GM12865 (cell line): Measurements from ENCODE around the gene GPD2.
"Not testable (repeated sequence)": the region's sequence is repeated elsewhere in the genome, so short reads cannot be mapped to it uniquely, and the experiment has no call there.

Experiments
- DNase-seq: peaks from one replicate; pipeline ENCODE4 v3.0.0; 2010; ENCODE audit warnings: low read depth
- H3K4me3 ChIP-seq: 2 replicates; pipeline ENCODE4 v1.5.1; 2011; ENCODE audit warnings: mild to moderate bottlenecking, low read depth, low read length, control low read depth
- CTCF ChIP-seq: IDR thresholded peaks from 2 replicates; pipeline ENCODE4 v1.5.1; 2011; ENCODE audit warnings: low read length, control low read depth, low read depth, inconsistent platforms; ENCODE audit not compliant: insufficient read depth; ENCODE audit errors: missing control alignments

Gene GPD2

GRCh38 chr2:156486147-156486546 lies 50.0 kb downstream of the GPD2 start:
- DNase-seq: no peak
- no peak for TF ChIP-seq CTCF
- no peak overlapping the region for H3K4me3 ChIP-seq

GRCh38 chr2:156486614-156487013 lies 50.4 kb downstream of the GPD2 start:
- no peak for DNase-seq
- no peak overlapping the region for H3K4me3 ChIP-seq
- no peak for TF ChIP-seq CTCF

- TF ChIP-seq CTCF: no peak
- no peak for DNase-seq
- no peak overlapping the region for H3K4me3 ChIP-seq
These were observed 53.0 kb downstream of the GPD2 start for GRCh38 chr2:156489195-156489594.

- no peak for TF ChIP-seq CTCF
- no peak for DNase-seq
- H3K4me3 ChIP-seq: no peak overlapping the region
These were observed 53.7 kb downstream of the GPD2 start for GRCh38 chr2:156489750-156490465.

- DNase-seq: no peak
- no peak for TF ChIP-seq CTCF
These were observed 54.3 kb downstream of the GPD2 start for GRCh38 chr2:156490466-156490840.

GRCh38 chr2:156491176-156491575 lies 55.0 kb downstream of the GPD2 start:
- no peak for TF ChIP-seq CTCF
- no peak for DNase-seq
- no peak overlapping the region for H3K4me3 ChIP-seq

More at GRCh38 chr2:156490466-156490840, 54.3 kb downstream of the GPD2 start:
- H3K4me3 ChIP-seq: no peak overlapping the region

GRCh38 chr2:156492979-156493378 lies 56.8 kb downstream of the GPD2 start:
- TF ChIP-seq CTCF: no peak
- no peak for DNase-seq
- no peak overlapping the region for H3K4me3 ChIP-seq

GRCh38 chr2:156495998-156496397 lies 59.8 kb downstream of the GPD2 start:
- DNase-seq, H3K4me3 ChIP-seq: not testable (repeated sequence)
